Right forelimb (tissue), 1 donor: Measurements from ENCODE around the gene HNRNPAB.
"Not testable (repeated sequence)": the region's sequence is repeated elsewhere in the genome, so short reads cannot be mapped to it uniquely, and the experiment has no call there.

Source experiments
- DNase-seq: peaks from one replicate; pipeline ENCODE4 v3.0.0-alpha.2; 2018

The HNRNPAB gene

GRCh38 chr5:178232124-178232919, 28.0 kb downstream of the HNRNPAB start, which contains the start of gene PHYKPL:
PHYKPL (minus strand) TSS chr5:178232802; CDS start chr5:178232550, 252 bp downstream.
- peak; percentile 87 for DNase-seq

DNA sequence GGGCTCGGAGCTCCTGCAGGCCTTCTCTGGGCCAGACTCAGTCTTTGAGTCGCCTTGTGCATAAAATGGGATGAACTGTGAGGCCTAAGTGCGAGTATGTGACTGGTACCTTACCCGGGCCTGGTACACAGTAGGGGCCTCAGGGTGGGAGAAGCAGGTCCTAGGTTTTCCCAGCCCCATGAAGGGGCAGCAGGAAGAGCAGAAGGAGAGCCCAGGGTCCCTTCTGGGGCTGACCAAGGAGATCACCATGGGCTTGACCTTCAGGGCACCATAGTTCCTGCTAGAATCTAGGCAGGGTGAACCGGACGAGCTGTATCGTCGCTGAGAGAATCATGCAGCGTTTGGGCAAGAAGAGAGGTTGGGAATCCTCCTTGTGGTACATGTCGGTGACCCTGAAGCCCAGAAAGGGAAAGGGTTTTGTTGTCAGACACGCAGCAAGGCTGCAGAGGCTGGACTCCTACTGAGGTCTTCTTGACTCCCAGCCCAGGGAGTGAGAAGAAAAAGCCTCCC, 28.6 kb downstream of the HNRNPAB start:
- DNase-seq: no peak

DNA sequence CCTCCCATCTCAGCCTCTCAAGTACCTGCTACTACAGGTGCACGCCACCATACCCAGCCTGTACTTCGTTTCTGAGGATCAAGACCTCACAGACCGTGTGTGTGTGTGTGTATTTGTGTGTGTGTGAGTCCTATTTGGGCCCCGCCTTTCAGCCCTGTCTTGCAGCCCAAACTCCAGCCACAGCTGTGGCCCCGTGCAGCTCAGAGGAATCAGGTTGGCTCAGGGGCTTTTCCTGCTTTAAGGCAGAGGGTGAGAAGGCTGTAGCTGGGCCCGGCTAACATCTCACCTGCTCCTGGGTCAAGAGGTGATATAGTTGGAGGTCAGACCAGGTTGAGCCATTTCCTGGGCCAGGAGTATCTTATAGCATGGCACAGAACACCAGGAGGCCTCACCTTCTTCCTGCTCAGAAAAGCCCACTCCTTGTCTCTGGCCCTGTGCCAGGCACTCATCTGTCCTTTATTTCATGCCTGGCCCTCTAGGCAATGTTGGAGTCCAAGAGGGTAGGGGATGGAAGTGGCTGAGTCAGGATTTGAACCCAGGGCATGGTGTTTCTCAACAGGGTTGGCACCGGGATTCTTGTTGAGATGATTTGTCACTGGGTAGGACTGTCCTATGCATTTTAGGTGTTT, 29.9 kb downstream of the HNRNPAB start:
- no peak for DNase-seq

DNA sequence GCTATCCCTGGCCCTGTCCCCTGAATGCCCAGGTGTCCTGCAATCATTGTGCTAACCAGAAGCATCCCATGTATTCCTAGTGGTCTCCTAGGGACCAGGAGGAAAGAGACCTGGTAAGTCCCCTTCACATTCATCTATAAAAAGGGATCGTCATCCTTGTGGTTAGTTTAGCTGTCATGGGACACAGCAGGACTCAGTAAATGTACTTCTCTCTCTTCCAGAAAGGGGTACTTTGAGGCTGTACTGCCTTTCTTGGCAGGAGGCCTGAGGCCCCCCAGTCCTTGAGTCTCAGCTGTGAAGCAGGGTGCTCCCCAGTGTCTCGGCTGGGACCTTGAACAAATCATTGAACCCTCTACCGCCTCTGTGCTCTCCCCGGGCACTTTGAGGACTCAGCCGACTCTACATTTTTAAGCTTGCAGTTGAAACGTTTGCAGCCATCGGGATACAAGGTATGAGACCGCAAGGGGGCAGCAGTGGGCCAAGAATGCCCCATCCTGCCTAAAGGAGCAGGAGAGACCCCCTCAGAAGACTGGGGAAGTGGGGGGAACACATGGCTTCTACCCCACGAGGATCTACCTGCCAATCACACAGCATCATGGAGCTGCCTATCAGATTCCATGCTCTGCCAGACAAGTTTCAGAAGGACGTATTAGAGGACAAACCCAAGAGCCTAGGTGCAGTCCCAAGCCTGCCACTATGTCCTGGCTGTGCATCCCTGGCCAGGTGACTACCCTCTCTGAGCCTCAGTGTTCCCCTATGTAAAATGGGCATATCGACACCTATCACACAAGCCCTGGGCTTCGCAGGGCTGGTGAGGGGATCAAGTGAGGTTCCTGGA, 30.6 kb downstream of the HNRNPAB start:
- peak; percentile 88 for DNase-seq

DNA sequence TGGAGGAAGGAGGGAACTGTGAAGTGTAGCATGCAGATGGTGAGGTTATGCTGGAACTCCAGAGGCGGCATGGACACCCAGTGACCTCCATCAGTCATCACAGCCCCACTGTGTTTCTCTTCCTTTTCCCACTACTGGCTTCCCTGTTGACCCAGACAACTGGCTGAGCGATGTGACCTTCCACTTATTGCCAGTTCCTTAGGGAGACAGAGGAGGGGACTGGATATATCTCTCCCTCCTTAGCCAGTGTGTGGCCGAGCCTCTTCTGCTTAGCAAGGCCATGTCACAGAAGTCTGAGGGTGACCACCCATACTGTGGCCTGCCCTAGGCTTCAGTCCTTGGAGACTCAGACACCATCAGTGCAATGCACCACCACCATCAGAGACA, 31.2 kb downstream of the HNRNPAB start:
- DNase-seq: no peak

DNA sequence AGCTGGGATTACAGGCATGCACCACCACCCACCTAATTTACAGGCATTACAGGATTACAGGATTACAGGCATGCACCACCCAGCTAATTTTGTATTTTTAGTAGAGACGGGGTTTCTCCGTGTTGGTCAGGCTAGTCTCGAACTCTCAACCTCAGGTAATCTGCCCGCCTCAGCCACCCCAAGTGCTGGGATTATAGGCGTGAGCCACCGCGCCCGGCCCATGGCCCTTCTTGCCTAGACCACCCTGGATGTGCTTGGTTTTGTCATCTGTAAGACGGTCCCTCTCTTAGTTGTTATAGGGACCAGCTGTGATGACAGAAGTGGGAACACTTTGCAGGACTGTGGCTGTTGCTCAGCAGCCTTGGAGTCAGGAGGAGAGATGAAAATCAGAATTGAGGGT, 31.8 kb downstream of the HNRNPAB start:
- DNase-seq: no peak

DNA sequence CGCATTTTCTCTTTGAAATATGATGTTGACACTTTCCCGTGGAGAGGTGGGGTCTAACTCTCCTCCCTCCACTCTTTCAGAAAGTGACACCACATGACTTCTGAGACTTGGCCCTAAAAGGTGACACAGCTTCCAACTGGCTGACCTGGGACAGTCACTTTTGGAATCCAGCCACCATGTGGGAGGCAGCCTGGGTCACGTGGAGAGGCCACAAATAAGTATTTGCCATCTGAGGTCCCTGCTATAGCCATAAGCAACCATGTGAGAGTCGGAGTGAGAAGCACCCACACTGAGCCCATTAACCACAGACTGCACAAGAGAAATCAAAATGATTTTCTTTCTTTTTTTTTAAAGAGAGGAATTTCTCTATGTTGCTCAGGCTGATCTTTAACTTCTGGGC, 32.3 kb downstream of the HNRNPAB start:
- DNase-seq: no peak

DNA sequence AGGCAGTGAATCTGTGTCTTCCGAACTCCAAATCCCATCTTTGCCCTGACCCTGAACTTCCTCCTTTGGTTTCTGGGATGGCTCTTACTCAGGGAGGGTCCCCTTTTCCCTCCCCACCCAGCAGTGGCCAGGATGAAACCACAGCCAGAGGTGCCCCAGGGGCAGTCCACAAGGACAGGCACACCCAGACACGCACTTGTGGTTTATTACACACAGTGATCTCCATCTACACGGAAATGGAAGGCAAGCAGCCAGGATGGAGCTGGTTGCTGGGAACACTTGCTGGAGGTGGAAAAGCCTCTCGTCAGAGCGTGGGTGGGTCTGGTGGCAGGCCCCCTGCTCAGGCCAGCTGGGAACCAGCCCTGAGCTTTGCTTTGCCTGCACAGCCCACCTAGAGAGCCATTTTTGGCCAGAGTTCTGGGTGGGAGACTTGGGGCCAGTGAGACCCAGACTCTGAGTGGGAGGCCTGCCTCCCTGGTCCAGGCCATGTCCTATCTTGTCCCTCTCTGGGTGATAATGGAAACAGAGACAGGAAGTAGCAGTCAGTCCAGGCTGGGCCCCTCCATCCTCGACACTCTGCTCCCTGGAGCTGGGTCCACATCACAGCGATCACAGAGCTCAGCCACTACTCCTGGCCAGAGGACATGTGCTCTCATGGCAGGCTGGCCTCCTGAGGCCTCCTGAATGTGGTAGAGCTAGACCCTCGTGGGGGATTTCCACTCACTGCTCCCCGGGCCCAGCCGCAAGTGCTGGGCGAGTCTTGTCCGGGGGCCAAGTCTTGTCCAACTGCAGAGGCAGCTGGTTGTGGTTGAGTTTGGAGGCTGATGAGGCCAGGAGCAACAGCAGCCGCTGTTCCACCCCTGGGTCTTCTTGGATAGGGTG, 33.3 kb downstream of the HNRNPAB start:
- DNase-seq: no peak

- DNase-seq: no peak
These were observed 33.9 kb downstream of the HNRNPAB start for GRCh38 chr5:178238313-178238635.

DNA sequence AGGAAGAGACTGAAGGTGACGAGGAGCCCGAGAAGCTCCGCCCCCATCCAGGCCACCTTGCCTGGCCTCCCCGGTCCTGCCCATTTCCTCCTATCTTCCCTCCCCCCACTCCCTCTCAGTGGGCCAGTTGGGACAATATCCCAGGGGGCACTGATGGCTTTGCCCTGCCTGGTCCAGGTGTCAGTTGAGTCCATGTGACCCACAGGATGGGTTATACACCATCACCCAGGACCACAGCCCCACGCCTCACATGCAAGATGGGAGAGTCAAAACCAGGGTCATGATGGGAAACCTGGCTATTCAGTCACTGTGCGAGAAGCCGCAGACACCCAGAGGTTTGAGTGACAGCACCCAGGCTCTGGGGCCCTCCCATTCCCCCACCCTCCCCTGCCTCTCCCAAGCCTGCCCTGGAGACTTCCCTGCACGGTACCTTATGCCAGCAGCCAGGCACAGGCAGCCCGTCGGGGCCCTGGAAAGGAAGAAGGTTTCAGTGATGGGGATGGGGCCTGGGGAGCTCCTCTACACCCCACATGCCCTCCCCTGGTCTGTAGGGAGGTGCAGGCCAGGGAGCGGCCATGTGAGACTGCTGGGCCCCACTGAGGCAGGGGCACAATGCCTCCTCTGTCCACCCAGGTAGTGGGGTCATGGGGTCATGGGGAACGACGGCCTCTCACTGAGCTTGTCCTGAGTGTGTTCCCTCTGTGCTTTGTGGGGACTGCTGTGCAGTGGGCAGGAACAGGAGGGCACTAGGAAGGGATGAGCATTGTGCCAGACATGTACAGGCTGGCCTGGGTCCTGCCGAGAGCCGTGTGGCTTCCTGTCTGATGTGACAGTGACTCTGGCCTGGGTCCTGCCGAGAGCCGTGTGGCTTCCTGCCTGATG, 34.6 kb downstream of the HNRNPAB start:
- no peak for DNase-seq

DNA sequence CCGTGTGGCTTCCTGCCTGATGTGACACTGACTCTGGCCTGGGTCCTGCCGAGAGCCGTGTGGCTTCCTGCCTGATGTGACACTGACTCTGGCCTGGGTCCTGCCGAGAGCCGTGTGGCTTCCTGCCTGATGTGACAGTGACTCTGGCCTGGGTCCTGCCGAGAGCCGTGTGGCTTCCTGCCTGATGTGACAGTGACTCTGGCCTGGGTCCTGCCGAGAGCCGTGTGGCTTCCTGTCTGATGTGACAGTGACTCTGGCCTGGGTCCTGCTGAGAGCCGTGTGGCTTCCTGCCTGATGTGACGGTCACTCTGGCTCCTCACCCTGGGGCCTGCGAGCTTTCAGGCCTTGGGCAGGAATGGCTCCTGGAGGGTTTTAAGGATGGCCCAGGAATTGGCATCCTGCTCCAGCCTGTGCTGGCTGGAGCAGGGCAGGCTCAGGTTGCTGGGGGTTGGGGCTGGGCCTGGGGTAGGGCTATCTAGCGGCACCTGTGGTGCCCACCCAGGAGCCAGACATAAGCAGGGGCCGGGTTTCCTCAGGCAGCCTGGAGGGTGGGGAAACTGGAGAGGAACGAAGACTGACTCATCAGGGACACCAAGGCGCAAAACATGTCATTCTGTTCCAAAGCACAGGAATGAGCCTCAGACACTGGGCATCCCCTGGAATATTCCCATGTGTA, 35.4 kb downstream of the HNRNPAB start:
- not testable (repeated sequence) for DNase-seq

GRCh38 chr5:178240341-178240741, 36.0 kb downstream of the HNRNPAB start:
- DNase-seq: no peak

GRCh38 chr5:178240766-178241165, 36.4 kb downstream of the HNRNPAB start:
- DNase-seq: no peak

DNA sequence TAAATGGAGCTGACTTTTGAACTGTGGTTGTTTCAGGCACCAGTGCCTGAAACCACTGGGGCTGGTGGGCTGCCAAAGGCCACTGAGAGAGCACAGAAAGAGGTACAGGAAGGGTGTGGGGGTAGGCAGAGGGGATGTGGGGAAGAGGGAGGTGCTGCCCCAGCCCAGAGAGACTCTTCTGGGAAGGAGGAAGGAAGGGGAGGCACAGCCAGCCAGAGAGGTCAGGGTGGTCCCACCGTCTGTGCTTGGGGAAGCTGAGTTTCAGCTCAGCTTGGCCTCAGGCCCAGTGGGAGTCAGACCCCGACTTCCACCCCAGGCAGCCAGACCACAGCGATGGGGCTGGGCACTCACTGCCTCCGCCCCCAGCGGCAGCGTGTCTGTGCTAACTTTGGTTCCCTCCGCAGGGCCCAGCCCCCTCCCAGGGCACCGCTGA, 36.9 kb downstream of the HNRNPAB start:
- no peak for DNase-seq

DNA sequence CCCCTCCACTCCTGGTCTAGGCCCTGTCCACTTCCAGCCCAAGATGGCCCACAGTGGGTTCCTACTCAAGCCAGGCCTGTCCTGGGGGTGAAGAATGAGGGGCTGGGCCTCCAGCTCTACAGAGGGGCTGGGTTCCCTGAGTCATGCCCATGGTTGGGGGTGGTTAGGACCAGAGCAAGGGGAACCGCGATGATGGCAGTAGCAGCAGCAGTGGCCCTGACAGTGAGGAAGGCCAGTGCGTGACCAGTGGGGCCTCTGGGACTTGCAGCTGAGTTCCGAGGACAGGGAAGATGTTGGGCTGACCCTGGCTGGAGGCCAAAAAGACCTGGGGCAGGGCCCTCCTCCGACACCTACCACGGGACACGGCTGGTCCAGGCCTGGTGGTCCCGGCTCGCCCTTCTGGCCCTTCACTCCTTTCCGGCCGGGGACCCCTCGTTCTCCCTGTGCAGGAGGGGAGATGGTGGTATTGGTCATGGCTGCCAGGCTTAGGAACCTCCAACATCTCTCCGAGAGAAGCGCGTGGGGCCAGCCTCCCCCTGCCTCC, 37.4 kb downstream of the HNRNPAB start:
- no peak for DNase-seq

DNA sequence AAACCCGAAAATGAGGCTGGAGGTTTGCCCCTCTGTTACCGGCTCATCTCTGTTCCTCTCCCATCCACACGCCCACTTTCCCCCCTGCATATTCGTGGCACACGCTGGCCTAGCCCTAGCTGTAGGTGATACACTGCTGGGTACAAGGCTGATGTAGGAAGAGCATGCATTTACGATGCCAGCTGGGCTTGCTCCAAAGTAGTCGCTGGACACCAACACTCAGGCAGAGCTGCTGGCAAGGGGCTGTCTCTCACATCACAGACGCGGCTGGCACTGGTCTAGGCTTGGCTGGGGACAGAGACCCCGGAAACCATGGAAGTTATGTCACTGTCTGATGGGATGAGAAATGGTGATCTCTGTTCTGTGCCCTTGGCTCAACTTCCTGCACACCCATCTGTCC, 38.1 kb downstream of the HNRNPAB start:
- no peak for DNase-seq

DNA sequence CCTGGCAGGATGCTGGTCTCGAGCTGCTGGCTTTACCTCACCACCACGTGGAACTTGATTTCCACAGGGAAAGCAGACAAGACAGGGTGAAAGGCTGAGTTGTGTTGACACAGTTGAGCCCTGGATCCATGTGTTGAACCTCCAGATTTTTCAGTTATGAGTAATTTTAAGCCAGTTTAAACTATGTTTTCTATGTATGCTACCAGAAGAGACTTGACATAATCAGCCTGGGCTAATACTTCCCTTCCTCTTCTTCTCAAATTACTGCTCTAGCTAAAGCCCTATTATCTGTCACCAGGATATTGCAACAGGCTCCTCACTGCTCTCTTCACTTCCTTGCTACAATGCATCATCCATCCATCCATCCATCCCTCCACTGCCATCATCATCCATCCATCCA, 40.2 kb downstream of the HNRNPAB start:
- DNase-seq: no peak

GRCh38 chr5:178245389-178245788, 41.1 kb downstream of the HNRNPAB start:
- DNase-seq: no peak

- no peak for DNase-seq
These were observed 42.4 kb downstream of the HNRNPAB start for GRCh38 chr5:178246624-178247279.
